GM23338 (cell line): ENCODE results near the gene COL18A1.

Experiments
- CREB1 ChIP-seq: fragments of 250-450 bp; sonication (Bioruptor Pico); IDR thresholded peaks from 2 replicates; pipeline ENCODE4 v1.5.0; 2020; ENCODE audit warnings: low read depth, mild to moderate bottlenecking, moderate library complexity
- EZH2 ChIP-seq: fragments of 200-600 bp; sonication (generic); IDR thresholded peaks from one replicate; pipeline ENCODE4 v1.8.0; 2017; ENCODE audit warnings: antibody characterized with exemption, mild to moderate bottlenecking, low read depth; ENCODE audit not compliant: unreplicated experiment
- EZH2phosphoT487 ChIP-seq: fragments of 200-600 bp; sonication (generic); IDR thresholded peaks from one replicate; pipeline ENCODE4 v1.8.1; 2018; ENCODE audit warnings: antibody characterized with exemption; ENCODE audit not compliant: unreplicated experiment
- POLR2AphosphoS5 ChIP-seq: IDR thresholded peaks from 2 replicates; pipeline ENCODE4 v1.6.1; 2016; ENCODE audit warnings: antibody characterized with exemption, low read depth
- ZNF114 ChIP-seq: fragments of 250-450 bp; sonication (Bioruptor Pico); IDR thresholded peaks from 2 replicates; pipeline ENCODE4 v1.5.0; 2020; ENCODE audit warnings: mild to moderate bottlenecking, moderate library complexity
- TF ChIP-seq, protein P1 (sequence below), 2 experiments: fragments of 200-600 bp in 1 of 2; sonication (generic) in 1 of 2; conservative IDR thresholded peaks; 2 replicates each; pipeline versions ENCODE4 v1.5.1 to v1.6.1; 2016 to 2017; ENCODE audit warnings: antibody characterized with exemption in 2 of 2, low read depth in 2 of 2, mild to moderate bottlenecking in 2 of 2, moderate library complexity in 1 of 2
- TF ChIP-seq, protein P2 (sequence below): IDR thresholded peaks from one replicate; pipeline ENCODE4 v1.6.1; 2018; ENCODE audit warnings: antibody characterized with exemption; ENCODE audit not compliant: unreplicated experiment
- TF ChIP-seq, protein P3 (sequence below): IDR thresholded peaks from 2 replicates; pipeline ENCODE4 v1.6.1; 2016; ENCODE audit warnings: antibody characterized with exemption

DNA sequence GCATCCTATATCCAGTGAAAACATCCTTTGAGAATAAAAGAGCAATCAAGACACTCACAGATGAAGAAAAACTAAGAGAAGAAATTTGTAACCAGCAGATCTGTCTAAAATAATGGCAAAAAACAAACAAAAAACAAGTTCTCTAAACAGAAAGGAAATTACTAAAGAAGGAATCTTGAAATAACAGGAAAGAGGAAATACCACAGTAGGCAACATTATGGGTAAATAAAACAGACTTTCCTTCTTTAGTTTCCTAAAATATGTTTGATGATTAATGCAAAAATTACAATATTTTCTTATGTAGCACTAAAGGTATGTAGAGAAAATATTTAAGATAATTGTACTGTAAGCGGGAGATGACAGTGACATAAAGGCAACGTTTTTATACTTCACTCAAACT is 113.8 kb downstream of the COL18A1 start:
- TF ChIP-seq, protein P1, sequence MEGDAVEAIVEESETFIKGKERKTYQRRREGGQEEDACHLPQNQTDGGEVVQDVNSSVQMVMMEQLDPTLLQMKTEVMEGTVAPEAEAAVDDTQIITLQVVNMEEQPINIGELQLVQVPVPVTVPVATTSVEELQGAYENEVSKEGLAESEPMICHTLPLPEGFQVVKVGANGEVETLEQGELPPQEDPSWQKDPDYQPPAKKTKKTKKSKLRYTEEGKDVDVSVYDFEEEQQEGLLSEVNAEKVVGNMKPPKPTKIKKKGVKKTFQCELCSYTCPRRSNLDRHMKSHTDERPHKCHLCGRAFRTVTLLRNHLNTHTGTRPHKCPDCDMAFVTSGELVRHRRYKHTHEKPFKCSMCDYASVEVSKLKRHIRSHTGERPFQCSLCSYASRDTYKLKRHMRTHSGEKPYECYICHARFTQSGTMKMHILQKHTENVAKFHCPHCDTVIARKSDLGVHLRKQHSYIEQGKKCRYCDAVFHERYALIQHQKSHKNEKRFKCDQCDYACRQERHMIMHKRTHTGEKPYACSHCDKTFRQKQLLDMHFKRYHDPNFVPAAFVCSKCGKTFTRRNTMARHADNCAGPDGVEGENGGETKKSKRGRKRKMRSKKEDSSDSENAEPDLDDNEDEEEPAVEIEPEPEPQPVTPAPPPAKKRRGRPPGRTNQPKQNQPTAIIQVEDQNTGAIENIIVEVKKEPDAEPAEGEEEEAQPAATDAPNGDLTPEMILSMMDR (conservative IDR thresholded peaks at IDR 0.05; ENCODE audit: low read depth in 2 of 2) = no peak
- TF ChIP-seq EZH2phosphoT487 (no peak), EZH2 (no peak), POLR2AphosphoS5 (no peak), ZNF114 (CRISPR knock-in tag) (no peak), CREB1 (CRISPR knock-in tag) (no peak)
- TF ChIP-seq, protein P2, sequence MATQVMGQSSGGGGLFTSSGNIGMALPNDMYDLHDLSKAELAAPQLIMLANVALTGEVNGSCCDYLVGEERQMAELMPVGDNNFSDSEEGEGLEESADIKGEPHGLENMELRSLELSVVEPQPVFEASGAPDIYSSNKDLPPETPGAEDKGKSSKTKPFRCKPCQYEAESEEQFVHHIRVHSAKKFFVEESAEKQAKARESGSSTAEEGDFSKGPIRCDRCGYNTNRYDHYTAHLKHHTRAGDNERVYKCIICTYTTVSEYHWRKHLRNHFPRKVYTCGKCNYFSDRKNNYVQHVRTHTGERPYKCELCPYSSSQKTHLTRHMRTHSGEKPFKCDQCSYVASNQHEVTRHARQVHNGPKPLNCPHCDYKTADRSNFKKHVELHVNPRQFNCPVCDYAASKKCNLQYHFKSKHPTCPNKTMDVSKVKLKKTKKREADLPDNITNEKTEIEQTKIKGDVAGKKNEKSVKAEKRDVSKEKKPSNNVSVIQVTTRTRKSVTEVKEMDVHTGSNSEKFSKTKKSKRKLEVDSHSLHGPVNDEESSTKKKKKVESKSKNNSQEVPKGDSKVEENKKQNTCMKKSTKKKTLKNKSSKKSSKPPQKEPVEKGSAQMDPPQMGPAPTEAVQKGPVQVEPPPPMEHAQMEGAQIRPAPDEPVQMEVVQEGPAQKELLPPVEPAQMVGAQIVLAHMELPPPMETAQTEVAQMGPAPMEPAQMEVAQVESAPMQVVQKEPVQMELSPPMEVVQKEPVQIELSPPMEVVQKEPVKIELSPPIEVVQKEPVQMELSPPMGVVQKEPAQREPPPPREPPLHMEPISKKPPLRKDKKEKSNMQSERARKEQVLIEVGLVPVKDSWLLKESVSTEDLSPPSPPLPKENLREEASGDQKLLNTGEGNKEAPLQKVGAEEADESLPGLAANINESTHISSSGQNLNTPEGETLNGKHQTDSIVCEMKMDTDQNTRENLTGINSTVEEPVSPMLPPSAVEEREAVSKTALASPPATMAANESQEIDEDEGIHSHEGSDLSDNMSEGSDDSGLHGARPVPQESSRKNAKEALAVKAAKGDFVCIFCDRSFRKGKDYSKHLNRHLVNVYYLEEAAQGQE = no peak
- TF ChIP-seq, protein P3, sequence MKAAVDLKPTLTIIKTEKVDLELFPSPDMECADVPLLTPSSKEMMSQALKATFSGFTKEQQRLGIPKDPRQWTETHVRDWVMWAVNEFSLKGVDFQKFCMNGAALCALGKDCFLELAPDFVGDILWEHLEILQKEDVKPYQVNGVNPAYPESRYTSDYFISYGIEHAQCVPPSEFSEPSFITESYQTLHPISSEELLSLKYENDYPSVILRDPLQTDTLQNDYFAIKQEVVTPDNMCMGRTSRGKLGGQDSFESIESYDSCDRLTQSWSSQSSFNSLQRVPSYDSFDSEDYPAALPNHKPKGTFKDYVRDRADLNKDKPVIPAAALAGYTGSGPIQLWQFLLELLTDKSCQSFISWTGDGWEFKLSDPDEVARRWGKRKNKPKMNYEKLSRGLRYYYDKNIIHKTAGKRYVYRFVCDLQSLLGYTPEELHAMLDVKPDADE = no peak
